HG03439 (cell line): ENCODE measurements around the gene PREB.

ENCODE experiments used
- ATAC-seq: cut with Tn5 transposase; IDR thresholded peaks from one replicate; pipeline ENCODE4 v1.9.1; 2021; ENCODE audit warnings: mild to moderate bottlenecking, moderate library complexity; ENCODE audit not compliant: unreplicated experiment

Gene PREB

GRCh38 chr2:27084297-27085061 lies 50.0 kb downstream of the PREB start:
- ATAC-seq: no peak

GRCh38 chr2:27083410-27084296 lies 50.8 kb downstream of the PREB start:
- no peak for ATAC-seq

GRCh38 chr2:27082773-27083409 lies 51.5 kb downstream of the PREB start:
- ATAC-seq: no peak

GRCh38 chr2:27081984-27082772 lies 52.3 kb downstream of the PREB start:
- no peak for ATAC-seq
